Ecto neural progenitor cell (in vitro differentiated cells): ENCODE results near the gene FRMD4A.

ENCODE experiments used
- DNase-seq: peaks from one replicate; pipeline ENCODE4 v3.0.0-alpha.2; 2018; ENCODE audit warnings: low spot score

The FRMD4A gene

DNA sequence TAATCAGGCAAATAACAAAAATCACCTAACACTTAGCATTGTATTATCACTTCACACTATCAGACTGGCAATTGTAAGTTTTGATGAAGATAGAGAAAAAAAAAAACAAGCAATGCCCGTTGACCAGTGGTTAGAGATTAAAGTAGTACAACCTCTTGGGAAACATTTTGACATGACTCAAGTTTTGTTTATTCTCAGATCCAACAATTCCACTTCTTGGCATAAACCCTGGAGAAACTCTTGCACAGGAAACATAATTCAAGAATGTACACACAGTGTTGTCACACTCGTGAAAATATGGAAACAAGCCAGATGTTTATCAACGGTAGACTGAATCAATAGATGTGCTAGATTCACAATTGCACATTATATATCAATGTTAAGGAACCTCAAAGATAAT, 37.2 kb downstream of the FRMD4A start:
- DNase-seq = no peak

DNA sequence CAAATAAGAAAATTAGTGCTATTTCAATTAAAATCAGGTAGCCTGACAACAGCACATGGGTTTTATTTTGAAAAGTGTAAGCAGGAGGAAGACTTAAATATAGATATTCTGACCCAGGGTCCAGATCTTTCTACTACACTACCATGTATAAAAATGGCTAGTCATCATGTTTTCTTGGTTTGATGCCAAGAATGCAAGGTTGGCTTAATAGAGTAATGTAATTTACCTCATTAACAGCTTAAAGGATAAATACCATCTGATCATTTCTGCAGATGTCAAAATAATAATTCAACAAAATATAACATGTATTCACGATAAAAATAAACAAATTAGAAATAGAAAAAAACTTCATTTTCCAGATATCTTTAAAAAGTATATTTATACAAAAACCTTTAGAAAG, 39.4 kb downstream of the FRMD4A start:
- DNase-seq = no peak

DNA sequence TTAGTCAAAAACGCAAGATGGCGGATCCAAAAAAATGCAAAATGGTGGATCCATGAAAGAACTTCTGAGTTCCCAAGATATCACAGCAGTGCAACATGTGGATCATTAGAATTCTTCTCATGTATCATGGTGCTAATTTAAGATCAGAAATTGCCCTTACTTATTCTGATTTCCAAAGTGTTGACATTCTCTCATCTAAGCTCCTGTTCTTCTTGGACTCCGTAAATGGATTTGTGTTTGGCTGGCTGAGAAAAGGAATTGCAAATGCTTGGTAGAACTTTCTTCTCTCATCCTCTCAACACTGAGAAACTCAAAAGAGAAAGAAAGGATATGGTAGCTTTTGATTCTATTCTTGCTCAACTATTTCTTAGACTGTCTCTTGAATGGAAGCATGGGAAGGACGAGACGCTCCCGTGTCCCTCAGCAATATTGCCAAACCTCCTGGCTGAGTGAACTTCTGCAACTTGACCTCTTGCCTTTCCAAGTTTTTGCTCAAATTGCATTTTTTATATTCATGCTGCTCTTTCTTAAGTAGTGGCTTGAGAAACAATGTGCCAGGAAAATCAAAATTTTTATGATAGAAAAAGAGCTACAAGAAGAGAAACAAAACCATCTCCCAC, 44.7 kb downstream of the FRMD4A start:
- DNase-seq = no peak

DNA sequence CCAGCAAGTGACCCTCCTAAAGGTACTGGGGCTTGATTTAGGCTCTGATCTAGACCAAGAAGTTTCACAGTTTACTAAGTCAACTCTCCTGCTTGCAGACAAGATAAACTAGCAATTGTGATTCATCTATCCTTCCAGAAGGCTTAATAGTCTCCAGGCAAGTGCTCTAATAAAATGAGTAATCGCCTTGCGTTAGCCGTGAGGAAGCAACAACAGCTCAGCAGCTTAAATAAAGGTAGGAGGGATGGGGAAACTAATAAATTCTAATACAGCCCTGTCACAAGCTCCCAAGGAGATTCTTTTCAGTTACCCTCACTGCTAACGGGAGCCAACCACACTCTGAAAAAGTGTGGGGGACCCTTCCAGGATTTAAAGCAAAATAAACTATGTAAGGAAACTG, 48.4 kb downstream of the FRMD4A start:
- DNase-seq = no peak

DNA sequence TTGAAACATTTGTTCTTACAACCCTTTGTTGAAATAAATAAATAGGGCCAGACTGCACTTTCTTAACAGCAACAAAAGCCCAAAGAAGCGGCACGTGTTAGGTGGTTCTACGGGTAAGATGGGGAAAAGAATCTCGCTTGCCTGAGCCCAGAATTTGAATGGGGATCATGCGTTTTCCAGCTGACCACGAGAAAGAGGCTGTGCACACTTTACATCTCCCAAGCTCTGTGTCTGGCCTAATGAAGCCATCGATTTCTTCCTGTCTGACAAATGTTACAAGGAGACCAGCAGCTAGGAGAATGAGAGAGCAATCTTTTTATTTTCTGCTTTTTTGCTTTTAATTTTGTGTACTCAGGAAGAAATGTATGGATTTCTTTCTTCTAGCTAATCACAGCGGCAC, 52.2 kb downstream of the FRMD4A start:
- no peak for DNase-seq

DNA sequence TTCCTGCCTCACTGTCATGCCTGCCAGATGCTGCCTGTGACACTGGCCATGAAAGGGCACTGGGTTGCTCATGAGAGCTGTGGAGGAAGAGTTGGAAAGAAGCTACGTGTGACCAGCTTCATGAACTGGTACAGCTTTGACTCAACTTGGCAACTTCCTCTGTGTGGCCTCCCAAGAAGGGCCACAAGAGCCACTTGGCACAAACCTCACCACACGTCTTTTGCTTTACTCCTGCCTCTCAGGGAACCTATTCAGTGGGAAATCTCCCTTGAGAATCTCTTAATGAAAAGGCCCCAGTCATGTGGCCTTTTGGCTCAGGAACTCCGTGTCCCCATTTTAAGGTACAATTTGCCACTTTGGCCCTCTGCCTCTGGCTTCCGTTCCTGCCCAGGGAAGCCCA, 54.5 kb downstream of the FRMD4A start:
- no peak for DNase-seq

DNA sequence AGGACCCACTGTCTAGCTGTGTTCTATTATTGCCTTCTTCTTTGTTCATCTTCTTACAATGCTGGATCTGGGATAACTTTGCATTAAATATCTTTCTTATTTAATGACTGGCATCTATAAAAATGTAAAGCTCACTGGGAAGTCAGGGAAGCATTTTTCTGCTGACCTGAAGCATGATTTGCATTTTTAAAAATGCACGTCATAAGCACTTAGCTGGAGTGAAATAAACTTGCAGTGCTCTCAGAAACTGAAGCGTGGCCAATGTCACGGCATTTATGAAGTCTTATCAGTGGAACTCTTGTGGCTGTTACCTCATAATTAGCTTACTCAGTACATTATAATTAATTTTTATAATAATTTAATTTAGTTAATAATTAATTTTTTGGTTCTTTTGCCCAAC, 59.1 kb downstream of the FRMD4A start:
- no peak for DNase-seq

DNA sequence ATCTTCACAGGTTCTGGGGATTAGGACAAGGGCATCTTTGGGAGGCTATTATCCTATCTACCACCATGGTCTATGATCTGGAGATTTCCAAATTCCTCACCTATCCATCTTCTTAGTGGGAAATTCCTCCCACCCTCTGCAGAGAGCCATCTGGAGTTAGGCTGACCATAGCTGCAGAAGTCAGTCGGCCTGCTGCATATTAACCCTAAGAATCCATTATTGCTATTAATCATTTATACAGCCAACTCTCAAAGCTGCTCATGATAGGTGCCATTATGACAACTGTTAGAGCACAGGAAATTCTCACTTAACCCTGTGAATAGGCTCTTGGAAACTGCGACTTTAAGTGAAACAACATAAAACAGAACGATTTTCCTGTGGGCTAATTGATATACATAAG, 60.4 kb downstream of the FRMD4A start:
- no peak for DNase-seq

DNA sequence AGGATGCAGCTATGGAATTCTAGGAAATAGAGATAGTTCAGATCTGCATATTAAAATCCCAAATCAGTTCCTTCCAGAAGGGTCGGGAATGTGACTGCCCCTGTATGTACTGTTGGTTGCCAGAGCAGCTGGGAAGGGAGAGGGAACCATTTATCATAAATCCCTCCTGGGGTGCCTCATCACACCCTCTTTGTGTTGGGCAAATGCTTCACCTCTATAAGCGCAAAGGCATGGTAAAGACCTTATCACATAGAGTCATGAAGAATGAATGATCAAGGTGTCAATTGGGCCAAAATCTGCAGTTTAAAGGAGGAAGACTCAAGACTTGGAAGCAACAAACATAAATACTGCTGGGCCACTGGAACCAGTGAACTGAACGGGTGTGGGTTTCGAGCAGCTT, 65.0 kb downstream of the FRMD4A start:
- DNase-seq = no peak

DNA sequence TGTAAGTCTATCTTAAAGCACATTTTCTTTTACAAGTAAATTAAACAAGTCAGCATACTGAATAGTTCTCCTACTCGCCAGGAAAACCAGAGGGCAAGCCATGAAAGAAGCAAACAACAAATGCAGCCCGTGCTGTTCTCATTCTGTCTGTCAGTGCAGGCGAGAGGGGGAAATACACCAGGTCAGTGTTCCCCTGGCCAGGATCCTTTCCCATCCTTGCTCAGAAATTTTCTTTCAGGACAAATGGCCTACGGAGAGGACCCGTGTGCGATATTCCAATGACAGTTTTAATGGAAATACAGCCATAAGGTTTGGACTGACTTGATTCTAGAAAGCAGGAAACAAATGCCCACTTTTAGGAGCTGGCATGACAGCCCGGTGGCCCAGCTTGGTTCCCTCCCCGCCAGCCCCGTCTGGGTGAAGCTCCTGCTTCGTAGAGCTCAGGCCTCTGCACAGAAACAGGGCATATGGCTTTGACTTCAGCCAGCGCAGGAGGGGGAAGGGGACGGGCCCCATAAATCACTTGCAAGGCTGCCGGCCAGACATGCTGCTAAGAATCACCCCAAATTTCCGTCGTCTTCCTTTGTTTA, 67.8 kb downstream of the FRMD4A start:
- DNase-seq = no peak

DNA sequence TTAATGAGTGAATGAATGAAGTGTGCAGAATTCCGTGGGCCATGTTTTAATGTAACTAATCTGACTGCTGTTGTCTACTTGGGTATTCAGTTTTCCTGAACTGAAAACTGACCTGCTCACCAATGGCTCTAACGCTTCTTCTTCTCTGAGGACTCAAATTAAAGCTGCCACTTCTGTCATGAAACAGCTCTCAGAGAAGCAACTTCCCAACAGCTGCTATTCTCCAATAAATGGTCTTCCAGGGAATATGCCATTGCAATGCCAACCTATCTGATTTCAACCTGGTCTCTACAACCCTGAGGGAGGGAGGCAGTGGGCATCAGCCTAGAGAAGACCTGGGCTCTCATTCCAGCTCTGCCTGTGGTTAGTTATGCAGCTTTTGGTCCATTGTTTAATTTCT, 69.4 kb downstream of the FRMD4A start:
- DNase-seq = no peak

DNA sequence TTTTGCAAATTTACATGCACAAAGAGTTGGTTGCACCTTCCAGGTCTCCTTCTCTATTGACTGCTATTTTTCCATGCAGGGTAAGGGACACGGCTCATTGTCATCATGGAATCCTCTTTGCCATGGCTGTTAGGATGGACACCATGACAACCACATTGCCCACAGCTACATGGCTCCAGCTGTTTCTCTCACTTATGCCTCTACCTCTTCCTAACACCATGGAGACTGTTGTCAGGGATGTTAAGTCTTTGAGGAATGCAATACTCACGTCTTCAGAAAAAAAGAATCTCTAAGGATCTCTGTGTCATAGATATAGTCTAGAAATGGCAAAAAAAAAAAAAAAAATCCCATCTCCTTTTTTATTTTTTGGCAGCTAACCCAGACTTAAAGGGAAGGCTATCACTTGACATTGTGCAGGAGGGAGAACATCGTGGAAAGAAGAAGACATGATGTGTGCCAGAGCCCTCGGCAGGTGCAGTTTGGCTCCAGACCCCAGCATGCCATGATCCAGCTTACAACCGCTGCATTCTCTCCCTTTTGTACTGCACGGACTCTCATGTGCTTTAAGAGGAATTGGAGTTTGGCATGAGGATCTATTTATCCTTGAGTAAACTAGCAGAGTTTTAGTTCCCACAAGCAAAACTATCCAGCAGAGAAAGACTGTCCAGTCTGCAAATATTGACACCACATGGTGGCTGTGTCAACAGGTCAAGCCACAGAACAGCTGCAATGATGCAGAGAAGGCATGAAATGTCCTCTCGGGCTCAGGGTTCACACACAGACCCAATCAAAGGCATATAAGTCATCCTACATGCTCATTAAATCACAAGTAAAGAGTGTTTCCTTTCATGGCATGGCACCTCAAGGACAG, 70.8 kb downstream of the FRMD4A start:
- peak; percentile 63 for DNase-seq

DNA sequence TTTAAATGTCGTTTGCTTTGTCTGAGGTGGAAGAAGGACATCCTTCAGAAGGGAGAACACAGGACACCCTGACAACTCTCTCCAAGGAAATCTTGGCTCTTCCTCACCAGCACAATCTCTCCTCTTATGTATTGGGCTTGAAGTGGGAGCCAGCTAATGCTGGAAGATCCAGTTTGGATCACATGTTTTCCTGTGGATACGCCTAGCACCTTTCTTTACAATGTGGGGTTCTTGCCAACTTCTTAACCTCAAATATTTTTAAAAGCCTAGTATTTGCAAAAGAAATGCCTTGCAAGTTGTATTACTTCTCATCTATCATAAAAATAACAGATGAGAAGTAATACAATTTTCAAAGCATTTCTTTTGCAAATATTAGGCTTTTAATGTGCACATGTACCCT, 76.4 kb downstream of the FRMD4A start:
- DNase-seq = no peak

DNA sequence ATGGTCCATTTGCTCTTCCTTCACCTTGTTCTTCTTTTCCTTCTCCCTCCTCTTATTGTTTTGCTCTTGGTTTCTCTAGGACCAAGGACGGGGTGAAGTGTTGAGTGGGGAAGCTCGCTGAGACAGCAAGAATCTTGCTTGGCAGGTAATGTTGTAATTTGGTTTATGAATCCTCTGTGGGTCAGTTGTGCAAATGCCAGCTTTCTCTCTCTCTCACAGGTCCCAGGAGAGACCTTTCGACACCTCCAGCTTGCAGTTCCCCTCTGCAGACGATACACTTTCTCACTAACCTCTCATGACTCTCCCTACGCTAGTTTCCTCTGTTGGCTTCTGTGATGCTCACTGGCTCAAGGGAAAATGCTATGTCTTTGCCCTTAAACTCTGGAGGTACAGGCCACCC, 77.0 kb downstream of the FRMD4A start:
- DNase-seq = no peak

DNA sequence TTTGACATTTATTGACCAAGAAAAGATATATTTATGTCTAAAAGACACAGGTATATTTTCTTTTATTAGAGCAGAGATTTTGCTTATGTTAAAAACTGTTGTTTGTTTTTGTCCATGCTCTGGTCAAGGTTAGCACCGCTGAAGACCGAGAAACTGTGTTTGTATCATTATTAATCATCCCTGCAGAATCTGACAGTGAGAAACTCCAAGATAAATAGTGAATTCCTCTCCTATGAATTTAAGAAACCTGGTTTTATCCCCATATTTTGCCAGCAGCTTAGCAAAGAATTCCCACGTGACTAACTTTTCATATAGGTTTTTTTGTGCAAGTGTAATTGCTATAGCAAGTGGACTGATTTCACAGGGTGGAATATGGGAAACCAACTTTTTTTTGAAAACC, 77.6 kb downstream of the FRMD4A start:
- DNase-seq = no peak

DNA sequence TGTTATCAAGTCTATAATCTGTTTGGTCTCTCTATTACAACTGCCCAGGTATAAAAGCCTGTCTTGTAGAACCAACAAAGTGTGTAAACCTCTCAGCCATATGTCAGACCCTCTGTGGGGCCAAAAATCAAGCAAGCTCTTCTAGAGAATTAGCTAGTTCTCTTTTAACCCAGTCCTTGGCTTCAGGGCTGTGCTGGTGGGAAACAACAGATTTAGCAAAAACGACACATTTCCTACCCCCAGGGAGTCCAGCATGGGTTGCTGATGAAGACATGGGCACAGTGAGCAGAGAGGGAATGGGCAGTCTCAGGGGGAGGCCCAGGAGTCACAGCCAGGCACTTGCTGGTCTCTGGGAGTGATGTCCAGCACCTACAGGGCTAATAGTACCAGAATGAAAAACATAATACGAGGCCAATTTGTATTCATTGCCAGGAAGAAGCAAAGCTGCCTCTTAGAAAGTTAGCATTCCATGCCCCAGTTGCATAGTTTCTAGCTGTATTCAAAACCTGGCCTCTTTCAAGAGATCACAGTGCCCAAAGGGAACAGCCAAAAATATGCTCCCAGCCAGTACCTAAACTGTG, 80.1 kb downstream of the FRMD4A start:
- DNase-seq = no peak

DNA sequence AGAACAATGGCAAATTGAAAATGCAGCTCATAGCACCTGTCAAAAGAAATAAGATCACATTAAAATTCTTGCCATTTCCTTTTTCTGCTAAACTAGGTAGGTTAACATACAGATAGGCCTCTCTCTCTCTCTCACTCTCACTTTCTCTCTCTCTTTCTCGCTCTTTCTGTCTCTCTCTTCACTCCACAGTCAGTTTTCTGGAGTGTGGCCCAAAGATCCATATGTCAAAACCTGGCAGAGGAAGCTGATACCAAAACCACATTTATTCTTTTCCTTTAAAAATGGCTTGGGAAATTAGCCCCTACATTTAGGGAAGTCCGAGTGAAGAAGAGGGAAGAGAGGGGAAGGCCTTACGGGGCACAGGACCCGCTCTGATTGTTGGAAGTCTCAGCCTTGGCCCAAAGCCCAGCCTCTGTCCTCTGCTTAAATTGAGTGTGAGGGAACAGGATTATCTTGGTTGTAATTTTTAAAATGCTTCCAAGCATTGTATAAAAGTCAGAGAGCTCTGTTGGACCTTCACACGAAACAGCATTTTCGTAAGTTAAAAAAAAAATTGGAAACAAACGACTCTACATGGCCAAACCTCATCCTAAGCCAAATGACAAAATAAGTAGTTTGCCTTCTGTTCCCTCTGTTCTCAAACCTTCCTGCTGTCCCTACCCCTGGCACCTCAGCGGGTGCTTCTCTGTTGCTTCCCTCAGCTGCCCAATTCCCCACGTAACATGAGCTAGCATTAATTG, 83.2 kb downstream of the FRMD4A start:
- DNase-seq = no peak

DNA sequence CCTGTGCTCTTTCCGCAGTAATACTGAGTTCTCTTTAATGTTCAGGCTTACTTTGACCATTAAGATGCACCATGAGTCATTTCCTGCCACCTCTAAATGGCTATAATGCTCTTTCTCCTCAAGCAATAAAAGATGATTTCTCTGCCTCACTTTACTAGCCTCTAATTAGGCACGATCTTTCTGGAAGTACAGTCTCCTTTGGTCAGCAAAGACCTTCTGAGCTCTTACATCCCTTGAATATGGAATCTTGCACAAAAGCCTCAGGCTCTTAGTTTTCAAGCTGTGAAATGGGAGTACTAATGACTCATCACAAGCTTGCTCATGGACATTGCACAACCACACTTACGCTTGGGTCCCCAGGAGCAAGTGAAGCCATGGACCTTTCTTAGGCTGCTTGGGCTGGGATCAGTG, 85.9 kb downstream of the FRMD4A start:
- DNase-seq = no peak

DNA sequence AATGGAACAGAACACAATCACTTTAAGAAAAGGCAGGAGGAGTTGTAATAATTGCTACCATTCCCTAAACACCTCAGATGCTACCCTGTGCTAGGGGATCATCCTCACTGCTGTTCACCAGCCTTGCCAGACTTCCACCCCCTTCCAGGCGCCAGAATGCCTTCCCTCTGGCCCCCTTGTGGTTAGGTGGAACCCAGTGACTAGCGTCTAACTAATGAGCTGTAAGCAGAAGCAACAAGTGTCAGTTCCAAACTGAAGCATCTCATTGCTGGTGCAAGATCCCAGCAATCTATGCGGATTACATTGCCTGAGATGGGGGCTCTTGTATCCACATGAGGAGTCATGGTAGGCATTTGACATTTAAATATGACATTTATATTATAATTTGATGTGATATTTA, 86.6 kb downstream of the FRMD4A start:
- DNase-seq = no peak

DNA sequence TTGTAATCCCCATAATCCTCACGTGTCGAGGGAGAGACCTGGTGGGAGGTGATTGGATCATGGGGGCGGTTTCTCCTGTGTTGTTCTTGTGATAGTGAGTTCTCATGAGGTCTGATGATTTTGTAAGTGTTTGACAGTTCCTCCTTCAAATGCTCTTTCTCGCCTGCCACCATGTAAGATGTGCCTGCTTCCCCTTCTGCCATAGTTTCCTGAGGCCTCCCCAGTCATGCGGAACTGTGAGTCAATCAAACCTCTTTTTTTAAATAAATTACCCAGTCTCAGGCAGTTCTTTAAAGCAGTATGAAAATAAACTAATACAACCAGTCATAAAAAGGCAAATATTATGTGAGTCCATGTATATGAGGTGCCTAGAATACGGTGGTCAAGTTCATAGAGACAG, 87.5 kb downstream of the FRMD4A start:
- no peak for DNase-seq

DNA sequence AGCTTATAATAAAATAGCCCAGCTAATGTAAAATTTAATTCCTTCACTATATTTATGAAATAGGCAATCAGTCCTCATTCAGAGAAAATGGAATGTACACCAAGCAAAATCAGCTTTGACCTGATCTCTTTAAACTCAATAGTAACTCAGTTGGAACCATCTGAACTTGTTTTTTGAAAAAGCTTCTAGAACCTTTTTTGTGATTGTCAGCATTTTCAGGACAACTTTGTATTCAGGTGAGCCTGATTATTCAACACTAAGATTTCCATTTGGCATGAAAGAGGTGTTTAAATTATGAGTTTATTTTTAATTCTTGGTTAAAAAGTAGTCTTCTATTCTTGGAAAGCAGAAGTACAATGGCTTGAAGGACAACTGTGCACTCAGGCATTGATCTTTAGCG, 89.5 kb downstream of the FRMD4A start:
- DNase-seq = no peak
